Ammon's horn (tissue), 1 donor: ENCODE data around the gene GJA3.

Experiments
- DNase-seq: peaks from one replicate; pipeline ENCODE4 v3.0.0-alpha.2; 2016; ENCODE audit warnings: low spot score

The GJA3 gene

DNA sequence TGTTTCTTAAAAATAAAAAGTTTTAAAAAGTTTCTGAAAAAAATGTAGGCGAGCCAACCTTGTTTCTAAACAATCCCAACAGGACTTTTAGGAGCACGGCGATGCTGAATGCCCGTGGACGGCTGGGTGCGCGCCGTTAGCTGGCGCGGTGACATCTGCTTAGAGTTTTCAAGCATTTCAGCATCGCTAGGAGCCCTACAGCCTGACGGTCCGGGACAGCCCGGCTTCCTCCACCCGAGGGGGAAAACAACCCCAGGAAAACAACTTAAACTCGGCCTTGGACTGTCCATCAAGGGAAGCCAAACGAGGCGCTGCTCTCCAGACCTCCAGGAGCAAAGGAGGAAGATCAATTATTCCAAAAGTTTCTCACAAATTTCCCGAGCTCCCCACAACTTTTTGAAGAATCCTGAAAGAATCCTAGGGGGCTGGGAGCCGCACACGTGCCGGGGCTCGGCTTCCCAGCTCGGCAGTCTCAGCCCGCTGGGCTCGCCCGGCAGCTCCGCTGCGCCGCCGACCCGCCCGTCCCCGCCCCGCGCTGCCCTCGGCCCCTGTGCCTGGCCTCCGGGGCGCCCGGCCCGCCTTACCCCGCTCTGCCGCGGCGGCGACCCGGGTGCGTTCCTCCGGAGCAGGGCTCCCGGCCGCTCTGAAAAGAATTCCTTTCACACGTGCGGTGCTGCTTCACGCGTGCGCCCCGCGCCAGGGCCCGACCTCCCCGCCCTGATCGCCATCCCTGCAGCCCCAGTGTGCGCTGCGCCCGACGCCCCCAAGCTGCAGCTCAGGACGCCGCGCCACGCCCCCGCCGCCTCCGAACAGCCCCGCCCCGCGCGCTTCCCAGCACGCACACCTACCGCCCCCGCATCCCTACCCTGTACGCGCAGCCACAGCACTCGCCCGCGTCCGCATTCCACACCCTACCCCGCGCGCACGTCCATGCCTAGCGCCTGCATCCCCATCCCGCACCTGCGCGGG is at the start of gene GJA3:
TSS of gene GJA3 (minus strand) at position 747 of the 969 bp plus-strand sequence. CDS start 17,764 bp downstream, outside the sequence.
- DNase-seq: no peak

DNA sequence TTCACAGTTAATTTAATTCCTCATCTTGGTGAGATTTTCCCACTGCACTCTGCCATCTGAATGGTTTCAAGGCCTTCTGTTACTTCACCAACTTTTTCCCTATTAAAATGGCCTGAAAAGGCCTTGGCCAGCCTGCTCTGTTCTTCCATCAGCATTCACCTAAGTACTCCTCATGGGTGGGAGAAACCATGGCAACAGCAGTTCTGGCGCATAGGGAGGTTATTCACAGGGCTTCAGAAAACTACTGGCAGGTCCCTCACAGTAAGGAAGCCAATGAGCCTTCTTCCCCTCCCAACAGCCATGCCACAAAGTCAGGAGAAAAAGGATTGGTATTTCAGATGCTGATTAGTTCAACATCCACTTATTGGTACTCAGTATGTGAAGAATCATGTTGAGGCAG is 49.1 kb upstream of the GJA3 start:
- peak; percentile 81 for DNase-seq

DNA sequence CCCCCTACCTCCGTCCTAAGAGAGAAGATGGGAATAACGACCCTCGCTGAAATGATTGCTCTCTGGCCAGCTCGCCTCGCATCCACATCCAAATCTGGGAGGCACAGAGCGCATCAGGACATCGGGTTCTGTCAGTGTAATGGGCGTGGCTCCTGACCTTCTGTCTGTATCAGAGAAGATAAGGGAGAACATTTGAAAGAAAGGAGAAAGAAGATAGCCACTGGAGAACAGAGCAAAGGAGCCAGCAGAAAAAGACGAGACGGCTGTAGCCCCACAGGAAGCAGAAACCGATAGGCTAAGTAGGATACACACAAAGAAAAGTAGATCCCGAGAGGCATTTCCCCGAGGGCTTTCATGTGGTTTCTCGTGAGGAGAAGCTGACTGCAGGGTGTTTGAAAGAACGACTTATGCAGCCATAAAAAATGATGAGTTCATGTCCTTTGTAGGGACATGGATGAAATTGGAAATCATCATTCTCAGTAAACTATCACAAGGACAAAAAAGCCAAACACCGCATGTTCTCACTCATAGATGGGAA is 45.9 kb upstream of the GJA3 start:
- no peak for DNase-seq

DNA sequence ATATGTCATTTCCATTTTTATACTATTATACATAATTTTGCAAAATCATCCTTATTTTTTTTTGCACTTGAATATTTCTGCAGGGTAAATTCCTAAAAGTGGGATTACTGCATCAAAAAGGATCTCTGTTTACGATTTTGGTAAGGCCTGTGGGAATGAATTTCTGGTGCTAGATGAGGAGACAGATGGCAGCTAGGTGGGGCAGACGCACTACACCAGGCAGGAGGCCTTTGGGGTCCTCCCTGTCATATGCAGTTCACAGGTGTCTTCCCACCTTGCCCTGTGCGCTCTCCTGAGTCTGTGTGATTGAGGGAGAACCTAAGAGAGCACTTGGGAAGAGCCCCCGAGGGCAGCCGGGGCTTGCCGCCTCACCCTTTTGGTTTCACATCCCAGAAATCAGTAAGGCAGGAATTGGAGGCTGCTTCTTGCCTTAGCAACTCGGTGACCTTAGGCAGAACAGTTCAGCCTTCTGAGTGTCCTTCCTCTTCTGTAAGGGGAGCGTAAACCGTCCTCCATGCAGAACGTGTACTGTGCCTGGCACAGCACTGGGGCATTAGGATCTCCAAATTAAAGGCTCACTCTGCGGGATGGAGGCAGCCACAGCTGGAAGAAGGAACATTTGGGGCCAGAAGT is 45.3 kb upstream of the GJA3 start:
- DNase-seq: no peak

DNA sequence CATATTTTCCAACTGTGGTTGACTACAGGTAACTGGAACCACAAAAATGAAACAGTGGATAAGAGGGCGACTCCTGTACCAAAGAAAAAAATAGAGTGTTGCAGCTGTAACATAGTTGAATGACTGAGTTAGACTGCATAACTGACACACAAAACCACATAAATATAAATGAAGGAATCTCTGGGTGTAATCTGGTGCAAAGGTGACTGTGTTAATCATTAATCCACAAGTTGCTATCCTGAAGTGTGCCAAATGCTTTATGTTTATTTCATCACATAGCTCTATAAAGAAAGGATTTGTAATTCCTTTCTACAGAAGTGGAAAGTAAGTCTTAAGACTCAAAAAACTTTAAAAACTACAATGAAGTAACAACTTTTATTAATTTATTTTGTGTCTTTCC is 37.9 kb upstream of the GJA3 start:
- DNase-seq: no peak

DNA sequence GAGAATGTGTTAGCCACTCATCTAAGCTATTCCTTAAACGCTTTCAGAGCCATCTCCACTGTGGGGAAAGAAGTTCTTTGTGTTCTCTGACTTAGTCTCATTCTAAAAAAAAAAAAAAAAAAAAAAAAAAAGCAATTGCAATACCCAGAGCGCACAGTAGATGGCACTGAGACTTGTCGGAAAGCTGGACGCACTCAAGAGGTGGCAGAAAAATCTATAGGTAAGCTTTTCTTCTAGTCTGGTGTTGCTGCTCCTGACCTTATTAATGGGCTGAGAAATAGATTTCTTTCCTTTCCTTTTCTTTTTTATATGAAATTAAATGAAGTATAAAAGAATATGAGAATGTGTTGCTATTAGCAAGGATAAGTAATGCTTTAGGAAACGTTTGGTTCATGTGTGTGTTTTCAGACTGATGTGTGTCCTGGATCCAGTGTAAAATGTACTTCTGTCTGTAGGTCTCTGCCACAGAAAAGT is 36.5 kb upstream of the GJA3 start:
- peak; percentile 34 for DNase-seq

DNA sequence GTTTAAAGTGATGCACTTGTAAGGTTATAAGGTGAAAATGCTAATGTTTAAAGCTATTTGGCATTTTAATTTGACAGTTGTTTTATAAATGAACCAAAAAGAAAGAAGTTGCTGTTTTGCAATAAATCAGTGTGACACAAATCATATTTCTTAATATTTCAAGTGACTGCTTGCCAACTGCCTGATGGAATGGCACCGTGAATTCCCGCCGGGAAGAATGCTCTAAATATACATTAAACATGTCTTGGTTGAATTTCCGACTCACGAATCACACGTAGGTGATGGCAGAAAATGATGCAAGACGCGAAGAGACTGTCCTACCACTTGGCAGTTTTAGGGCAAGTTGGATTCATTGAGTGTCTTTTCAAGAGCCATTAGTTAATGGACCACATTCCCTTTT is 34.9 kb upstream of the GJA3 start:
- no peak for DNase-seq

DNA sequence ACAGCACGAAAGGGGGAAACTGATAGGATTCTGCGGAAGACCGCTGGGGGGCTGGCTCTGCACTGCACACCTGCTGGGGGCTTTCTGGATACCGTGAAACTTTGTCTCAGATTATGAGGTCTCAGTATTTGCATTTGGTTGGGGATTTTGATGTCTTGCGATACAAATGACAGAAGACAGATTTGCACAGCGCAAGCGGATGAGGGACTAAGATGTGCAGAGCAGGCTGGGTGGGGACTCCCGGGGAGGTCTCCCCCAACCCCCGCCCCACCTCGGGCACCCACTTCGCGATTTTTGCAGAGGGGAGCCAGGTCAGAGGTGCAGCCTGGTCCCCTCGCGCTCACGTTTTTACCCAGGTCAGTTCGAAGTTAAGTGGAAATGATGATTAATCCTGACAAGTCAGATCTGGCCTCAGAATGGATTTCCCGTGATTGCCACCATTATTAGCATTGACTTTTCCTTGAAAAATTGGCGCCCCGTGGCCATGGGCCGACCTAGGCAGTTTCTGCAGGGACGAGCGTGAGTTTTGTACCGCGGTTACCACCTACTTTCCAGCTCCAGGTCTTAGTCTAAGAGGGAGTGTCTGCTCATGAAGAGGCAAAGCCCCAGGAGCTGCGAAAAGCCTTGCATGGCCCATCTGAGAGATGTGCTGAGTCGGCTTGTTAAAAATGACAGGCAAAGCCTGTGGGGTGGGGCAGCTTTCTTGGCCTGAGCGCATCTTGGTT is 33.2 kb upstream of the GJA3 start:
- no peak for DNase-seq

DNA sequence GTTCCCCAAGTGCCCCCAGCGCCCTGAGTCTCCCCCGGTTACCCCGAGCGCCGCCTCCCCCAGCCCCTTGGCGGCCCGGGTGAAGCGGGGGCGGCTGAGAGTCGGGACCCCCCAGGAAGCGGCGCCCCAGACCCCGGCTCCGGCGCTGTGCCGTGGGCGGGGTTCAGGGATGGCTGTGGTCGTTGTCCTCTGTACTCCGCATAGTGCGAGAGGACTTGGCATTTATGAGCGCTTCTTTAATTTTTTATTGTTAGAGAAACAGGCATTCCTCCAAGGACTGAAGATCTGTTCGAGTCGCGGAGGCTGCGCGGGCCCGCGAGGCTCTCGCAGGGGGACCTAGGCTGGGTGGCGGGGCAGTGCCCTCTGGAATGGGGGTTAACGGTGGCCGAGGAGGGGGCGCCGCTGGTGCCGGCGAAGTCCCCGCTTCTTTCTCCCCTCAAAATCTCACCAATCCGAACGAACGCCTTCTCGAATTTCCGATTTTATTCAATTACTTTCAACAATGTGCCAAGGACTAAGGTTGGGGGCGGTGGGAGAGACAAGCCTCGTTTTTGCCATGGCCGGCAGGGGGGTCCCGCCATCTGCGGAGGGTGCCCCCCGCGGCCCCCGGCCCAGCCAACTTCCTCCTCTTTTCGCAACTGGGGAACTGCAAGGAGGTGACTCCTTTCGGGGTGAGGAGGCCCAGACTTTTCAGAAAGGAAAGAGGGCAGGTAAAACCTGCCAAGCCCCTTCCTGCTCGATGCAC is 32.5 kb upstream of the GJA3 start:
- DNase-seq: no peak

DNA sequence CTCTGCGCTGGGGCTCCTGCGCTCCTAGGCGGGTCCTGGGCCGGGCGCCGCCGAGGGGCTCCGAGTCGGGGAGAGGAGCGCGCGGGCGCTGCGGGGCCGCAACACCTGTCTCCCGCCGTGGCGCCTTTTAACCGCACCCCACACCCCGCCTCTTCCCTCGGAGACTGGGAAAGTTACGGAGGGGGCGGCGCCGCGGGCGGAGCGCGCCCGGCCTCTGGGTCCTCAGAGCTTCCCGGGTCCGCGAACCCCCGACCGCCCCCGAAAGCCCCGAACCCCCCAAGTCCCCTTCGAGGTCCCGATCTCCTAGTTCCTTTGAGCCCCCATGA is 31.9 kb upstream of the GJA3 start, which contains the start of gene GJB2:
TSS of gene GJB2 (minus strand) at position 103 of the 326 bp plus-strand sequence. CDS start 3,357 bp downstream, outside the sequence.
- DNase-seq: no peak

DNA sequence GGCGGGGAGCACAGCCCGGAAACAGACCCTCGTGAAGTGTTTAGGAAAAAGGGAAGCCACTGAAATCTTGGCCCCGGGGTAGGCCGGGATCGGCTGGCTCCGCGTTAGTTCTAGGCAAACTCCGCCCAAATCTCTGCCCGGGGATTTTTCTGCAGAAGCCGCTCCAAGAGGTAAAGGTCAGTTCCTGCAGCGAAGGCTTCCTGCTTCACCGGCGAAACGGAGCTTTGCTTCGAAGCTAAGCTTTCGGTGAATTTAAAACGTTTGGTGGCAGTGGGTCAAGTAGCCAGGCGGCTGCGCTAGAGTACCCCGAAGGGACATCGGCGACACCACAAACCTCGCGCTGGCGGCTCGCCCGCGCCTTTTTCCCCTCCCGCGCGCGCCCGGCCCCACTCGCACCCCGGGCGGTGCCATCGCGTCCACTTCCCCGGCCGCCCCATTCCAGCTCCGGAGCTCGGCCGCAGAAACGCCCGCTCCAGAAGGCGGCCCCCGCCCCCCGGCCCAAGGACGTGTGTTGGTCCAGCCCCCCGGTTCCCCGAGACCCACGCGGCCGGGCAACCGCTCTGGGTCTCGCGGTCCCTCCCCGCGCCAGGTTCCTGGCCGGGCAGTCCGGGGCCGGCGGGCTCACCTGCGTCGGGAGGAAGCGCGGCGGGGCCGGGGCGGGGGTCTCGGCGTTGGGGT is 31.4 kb upstream of the GJA3 start:
- no peak for DNase-seq

DNA sequence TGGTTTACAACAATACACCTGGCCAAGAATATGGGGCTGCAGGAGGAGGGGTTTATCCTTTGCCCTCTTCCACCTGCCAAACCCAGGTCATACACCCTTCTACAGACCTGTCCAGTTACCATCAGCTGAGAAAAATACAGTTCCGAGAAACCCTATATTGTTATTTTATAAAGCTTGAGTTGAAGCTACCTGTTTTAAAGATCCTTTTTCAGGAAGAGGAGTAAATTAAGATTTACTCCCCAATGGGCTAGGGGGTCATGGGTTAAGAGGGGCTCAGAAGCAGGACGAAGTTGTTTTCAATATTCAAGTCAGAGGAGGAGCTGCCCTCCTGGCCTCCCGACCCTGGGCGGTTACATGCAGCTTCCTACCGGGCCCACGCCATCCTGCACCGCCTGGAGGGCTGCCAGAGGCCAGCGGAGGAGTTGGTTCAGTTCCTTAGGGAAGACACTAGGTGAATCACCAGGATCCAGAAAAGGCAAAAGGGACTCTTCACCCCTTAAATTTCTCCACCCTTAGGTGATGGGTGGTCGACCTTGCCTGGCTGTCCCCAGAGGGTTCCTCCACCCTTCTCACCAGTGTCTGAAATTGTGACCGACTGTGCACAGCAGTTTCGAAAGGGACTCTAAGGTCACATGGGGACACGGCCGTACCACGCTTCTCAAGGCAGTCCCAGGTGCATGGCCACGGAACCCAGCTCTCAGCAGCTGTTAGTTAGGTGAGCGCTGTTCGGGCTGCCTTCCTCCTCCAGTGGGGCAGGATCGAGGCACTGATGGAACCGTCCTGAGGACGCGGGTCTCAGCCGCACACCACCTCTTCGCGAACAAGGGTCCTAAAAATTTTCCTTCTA is 30.7 kb upstream of the GJA3 start:
- no peak for DNase-seq

DNA sequence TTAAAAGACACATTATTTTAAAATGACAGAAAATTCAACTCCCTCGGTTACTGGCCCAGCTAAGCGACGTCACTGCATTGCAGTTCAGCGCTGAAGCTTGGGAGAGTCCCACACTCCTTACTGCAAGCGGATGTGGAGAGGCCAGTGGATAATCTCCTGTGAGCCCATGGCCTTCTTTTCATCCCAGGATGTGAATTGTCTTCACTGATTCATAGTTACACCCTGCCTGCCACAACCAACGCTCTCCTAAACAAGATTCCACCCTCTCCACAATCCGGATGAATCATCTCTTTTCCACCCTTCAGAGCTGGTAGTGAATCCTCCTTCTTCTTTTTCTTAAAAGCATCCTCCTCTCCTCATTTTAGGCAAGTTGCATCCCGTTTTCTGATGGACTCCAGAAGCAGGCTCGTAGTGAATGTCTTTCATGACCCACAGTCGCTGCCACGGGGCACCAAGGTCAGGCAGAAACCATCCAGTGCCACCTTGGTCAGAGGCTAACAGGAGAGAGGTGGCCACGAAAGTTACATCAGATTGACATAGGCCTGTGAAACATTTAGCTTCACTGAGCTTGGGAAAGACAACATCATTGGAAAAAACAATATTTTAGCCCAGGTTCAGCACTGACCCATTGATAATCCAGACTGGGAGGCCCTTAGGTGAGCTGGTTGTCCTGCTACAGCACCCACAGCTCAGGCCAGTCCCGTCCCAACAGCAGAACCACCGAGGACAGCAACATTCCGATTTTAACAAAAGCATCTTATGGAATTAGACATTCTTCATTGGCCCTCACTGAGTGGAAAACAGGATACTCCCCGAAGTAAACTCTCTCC is 29.8 kb upstream of the GJA3 start:
- no peak for DNase-seq

DNA sequence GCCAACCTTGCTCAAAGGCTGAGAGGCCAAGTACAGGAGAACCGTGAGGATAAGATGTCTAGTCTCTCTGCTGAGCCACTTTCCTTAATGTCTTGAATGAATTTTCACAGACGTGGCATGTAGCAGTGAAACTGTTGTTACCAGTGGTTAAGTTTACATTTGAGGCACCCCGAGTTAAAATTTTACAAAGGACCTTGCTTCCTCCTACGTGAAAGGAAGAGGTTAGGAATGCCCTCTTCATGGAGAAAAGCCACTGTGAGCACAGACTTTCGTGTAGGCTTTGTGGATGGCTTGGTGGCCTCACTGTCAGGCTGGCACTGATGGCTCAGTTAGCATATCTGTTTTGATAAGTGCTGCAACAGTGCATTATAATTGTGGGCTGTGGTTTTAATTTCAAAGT is 29.2 kb upstream of the GJA3 start:
- no peak for DNase-seq

DNA sequence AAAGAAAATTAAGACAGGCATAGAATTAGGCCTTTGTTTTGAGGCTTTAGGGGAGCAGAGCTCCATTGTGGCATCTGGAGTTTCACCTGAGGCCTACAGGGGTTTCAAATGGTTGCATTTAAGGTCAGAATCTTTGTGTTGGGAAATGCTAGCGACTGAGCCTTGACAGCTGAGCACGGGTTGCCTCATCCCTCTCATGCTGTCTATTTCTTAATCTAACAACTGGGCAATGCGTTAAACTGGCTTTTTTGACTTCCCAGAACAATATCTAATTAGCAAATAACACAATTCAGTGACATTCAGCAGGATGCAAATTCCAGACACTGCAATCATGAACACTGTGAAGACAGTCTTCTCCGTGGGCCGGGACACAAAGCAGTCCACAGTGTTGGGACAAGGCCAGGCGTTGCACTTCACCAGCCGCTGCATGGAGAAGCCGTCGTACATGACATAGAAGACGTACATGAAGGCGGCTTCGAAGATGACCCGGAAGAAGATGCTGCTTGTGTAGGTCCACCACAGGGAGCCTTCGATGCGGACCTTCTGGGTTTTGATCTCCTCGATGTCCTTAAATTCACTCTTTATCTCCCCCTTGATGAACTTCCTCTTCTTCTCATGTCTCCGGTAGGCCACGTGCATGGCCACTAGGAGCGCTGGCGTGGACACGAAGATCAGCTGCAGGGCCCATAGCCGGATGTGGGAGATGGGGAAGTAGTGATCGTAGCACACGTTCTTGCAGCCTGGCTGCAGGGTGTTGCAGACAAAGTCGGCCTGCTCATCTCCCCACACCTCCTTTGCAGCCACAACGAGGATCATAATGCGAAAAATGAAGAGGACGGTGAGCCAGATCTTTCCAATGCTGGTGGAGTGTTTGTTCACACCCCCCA is 28.1 kb upstream of the GJA3 start:
- no peak for DNase-seq

DNA sequence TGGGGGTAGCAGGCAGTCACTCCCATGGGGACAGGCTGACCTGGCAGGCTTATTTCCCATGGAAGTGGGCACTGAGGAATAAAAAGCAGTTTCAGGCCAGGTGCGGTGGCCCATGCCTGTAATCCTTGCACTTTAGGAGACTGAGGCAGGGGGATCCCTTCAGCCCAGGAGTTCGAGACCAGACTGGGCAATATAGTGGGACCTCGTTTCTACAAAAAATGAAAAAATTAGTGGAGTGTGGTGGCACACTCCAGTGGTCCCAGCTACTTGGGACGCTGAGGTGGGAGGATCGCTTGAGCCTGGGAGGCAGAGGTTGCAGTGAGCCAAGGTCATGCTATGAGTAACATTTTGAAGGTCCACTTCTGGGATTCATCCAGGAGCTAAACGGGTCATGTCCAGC is 25.9 kb upstream of the GJA3 start:
- DNase-seq: no peak

DNA sequence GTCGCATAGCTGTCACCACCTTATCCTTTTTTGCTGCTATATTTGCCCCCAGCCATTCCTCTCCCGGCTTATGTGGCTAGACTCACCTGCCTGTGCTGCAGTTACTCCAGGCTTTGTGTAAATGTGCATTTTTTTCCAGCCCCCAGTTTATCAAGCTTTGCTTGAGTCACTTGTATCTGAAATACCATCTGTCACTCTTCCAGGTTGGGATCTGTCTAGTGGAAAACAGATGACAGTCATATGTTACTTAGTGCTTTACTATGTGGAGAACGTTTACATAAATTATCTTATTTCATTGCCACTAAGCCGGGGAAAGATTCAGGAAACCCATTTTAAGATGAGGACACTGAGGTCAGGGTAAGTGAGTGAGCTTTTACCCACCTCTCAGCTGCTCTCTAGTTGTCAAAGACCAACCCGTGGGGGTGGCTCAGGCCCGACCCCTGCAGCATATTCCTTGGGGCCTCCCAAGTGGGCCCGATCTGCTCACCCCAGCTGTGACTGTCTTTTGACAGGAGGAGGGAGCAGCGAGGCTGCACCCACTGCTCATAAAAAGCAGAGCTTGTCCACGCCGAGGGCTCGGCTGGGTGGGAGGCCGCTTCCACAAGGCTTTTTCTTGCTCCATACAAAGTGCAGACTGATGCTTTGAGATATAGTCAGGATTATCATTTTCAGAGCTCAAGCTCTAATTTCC is 24.7 kb upstream of the GJA3 start:
- DNase-seq: peak; percentile 22
